A549 (cell line): ENCODE results near the gene CCR1. TPM values are rescaled to one million over a fixed set of nuclear protein-coding genes. Genes with fewer than 3 reads are reported as not detected.
A peak's percentile ranks its signal among the peaks of the same experiment; 100 is the strongest.

Experiments used
- ATAC-seq, 2 experiments: fragments of 200-7000 bp in 1 of 2; fragments of >200 bp in 1 of 2; cut with Nextera tagmentation in 1 of 2; cut with Tn5 transposase in 1 of 2; 3 replicates each; pipeline versions ENCODE4 v1.8.0 to v1.9.1; 2018 to 2020; ENCODE audit warnings: mild to moderate bottlenecking in 1 of 2, moderate library complexity in 1 of 2
- CTCF ChIA-PET: fragments of 300-600 bp; sonication (Branson Sonifier 250); formaldehyde crosslinking; extraction: SDS; loops from one replicate; lab custom pipeline; 2021; ENCODE audit warnings: antibody characterized with exemption, inconsistent platforms; lab: Yijun Ruan, JAX
- POLR2A ChIA-PET: fragments of 350-600 bp; formaldehyde crosslinking; extraction: SDS; loops from one replicate; lab custom pipeline; 2021; ENCODE audit warnings: antibody characterized with exemption, inconsistent platforms; lab: Yijun Ruan, JAX
- DNase-seq, 2 experiments: peaks; one replicate each; pipeline versions ENCODE4 v3.0.0 to v3.0.0-alpha.2; 2011 to 2016; ENCODE audit warnings: low read depth in 1 of 2, low spot score in 1 of 2
- FAIRE-seq: peaks from 2 replicates; lab custom pipeline; 2011; peaks lifted over from hg19 to GRCh38; lab: Jason Lieb, UNC
- H3K27ac ChIP-seq, 2 experiments: fragments of >200 bp; sonication (Bioruptor Twin); formaldehyde crosslinking; 3 replicates each; pipeline ENCODE4 v1.5.1; 2016 to 2017
- H3K4me1 ChIP-seq: fragments of >200 bp; sonication (Bioruptor Twin); formaldehyde crosslinking; 3 replicates; pipeline ENCODE4 v1.6.1; 2016
- H3K4me2 ChIP-seq: fragments of >200 bp; sonication (Bioruptor Twin); formaldehyde crosslinking; 3 replicates; pipeline ENCODE4 v1.6.1; 2016
- H3K4me3 ChIP-seq: fragments of >200 bp; sonication (Bioruptor Twin); formaldehyde crosslinking; 3 replicates; pipeline ENCODE4 v1.5.1; 2016
- H3K9me3 ChIP-seq: fragments of >200 bp; sonication (Bioruptor Twin); formaldehyde crosslinking; 3 replicates; pipeline ENCODE4 v1.6.1; 2016
- ATOH8 ChIP-seq: fragments of 250-450 bp; sonication (Bioruptor Pico); IDR thresholded peaks from 2 replicates; pipeline ENCODE4 v1.5.0; 2020; ENCODE audit warnings: low read depth, mild to moderate bottlenecking, moderate library complexity
- BHLHE40 ChIP-seq: IDR thresholded peaks from 2 replicates; pipeline ENCODE4 v1.6.1; 2012; ENCODE audit warnings: low read depth, low read length, inconsistent platforms
- CBX2 ChIP-seq: fragments of 200-600 bp; sonication (generic); IDR thresholded peaks from 2 replicates; pipeline ENCODE4 v1.6.1; 2016; ENCODE audit warnings: low read depth, mild to moderate bottlenecking, borderline replicate concordance
- CEBPB ChIP-seq, 2 experiments: fragments of >200 bp in 1 of 2; sonication (Bioruptor Twin) in 1 of 2; formaldehyde crosslinking in 1 of 2; IDR thresholded peaks; 2 replicates each; pipeline ENCODE4 v1.6.1; 2012 to 2016
- CHD2 ChIP-seq: fragments of 150-350 bp; IDR thresholded peaks from 2 replicates; pipeline ENCODE4 v1.6.1; 2014; ENCODE audit warnings: low read length; ENCODE audit not compliant: partially characterized antibody
- CHD4 ChIP-seq: fragments of 200-600 bp; sonication (generic); IDR thresholded peaks from 2 replicates; pipeline ENCODE4 v1.6.1; 2016; ENCODE audit warnings: antibody characterized with exemption, mild to moderate bottlenecking, borderline replicate concordance
- ELK1 ChIP-seq: fragments of 150-350 bp; IDR thresholded peaks from 2 replicates; pipeline ENCODE4 v1.6.1; 2014; ENCODE audit warnings: low read depth, mild to moderate bottlenecking, low read length
- ESRRA ChIP-seq: fragments of 150-350 bp; IDR thresholded peaks from 2 replicates; pipeline ENCODE4 v1.6.1; 2014; ENCODE audit warnings: mild to moderate bottlenecking, low read length, borderline replicate concordance
- FOXS1 ChIP-seq: fragments of 250-450 bp; sonication (Bioruptor Pico); IDR thresholded peaks from 2 replicates; pipeline ENCODE4 v1.5.0; 2020; ENCODE audit warnings: mild to moderate bottlenecking, moderate library complexity
- GATA3 ChIP-seq: IDR thresholded peaks from 2 replicates; pipeline ENCODE4 v1.6.1; 2012; ENCODE audit warnings: borderline replicate concordance
- HDAC2 ChIP-seq: fragments of 200-600 bp; sonication (generic); IDR thresholded peaks from 2 replicates; pipeline ENCODE4 v1.6.1; 2016
- HES2 ChIP-seq: fragments of >200 bp; sonication (Bioruptor Twin); formaldehyde crosslinking; IDR thresholded peaks from 2 replicates; pipeline ENCODE4 v1.6.1; 2016
- HEYL ChIP-seq: fragments of 250-450 bp; sonication (Bioruptor Pico); IDR thresholded peaks from 2 replicates; pipeline ENCODE4 v1.8.0; 2021; ENCODE audit warnings: mild to moderate bottlenecking, moderate library complexity
- HMGXB4 ChIP-seq: fragments of 250-450 bp; sonication (Bioruptor Pico); IDR thresholded peaks from 2 replicates; pipeline ENCODE4 v1.5.0; 2021; ENCODE audit warnings: mild to moderate bottlenecking, moderate library complexity, borderline replicate concordance
- HOXB13 ChIP-seq: fragments of 250-450 bp; sonication (Bioruptor Pico); IDR thresholded peaks from 2 replicates; pipeline ENCODE4 v1.5.0; 2020; ENCODE audit warnings: low read depth, mild to moderate bottlenecking, moderate library complexity
- KDM5A ChIP-seq: fragments of 200-600 bp; sonication (generic); IDR thresholded peaks from 2 replicates; pipeline ENCODE4 v1.6.1; 2016; ENCODE audit warnings: antibody characterized with exemption, mild to moderate bottlenecking
- MAX ChIP-seq: IDR thresholded peaks from 2 replicates; pipeline ENCODE4 v1.6.1; 2012
- MYC ChIP-seq: IDR thresholded peaks from 2 replicates; pipeline ENCODE4 v1.6.1; 2012; ENCODE audit warnings: mild to moderate bottlenecking, inconsistent platforms, low read length, improper control_type of control experiment, borderline replicate concordance
- NPAS2 ChIP-seq: fragments of 250-450 bp; sonication (Bioruptor Pico); IDR thresholded peaks from 2 replicates; pipeline ENCODE4 v1.8.0; 2022; ENCODE audit warnings: mild to moderate bottlenecking, moderate library complexity, borderline replicate concordance
- POLR2AphosphoS2 ChIP-seq: conservative IDR thresholded peaks from 2 replicates; pipeline ENCODE4 v1.6.1; 2012; ENCODE audit warnings: low read length, improper control_type of control experiment, inconsistent platforms
- RAD21 ChIP-seq, 2 experiments: fragments of >200 bp in 1 of 2; sonication (Bioruptor Twin) in 1 of 2; formaldehyde crosslinking in 1 of 2; IDR thresholded peaks in 1 of 2; conservative IDR thresholded peaks in 1 of 2; 2 replicates in 1 of 2; 3 replicates in 1 of 2; pipeline ENCODE4 v1.6.1; 2012 to 2018; ENCODE audit warnings: inconsistent platforms in 1 of 2
- RNF2 ChIP-seq: fragments of 200-600 bp; sonication (generic); IDR thresholded peaks from 2 replicates; pipeline ENCODE4 v1.6.1; 2016; ENCODE audit warnings: low read depth, mild to moderate bottlenecking, antibody characterized with exemption, moderate library complexity, borderline replicate concordance
- SMC3 ChIP-seq: fragments of >200 bp; sonication (Bioruptor Twin); formaldehyde crosslinking; IDR thresholded peaks from 3 replicates; pipeline ENCODE4 v1.6.1; 2018; ENCODE audit warnings: inconsistent platforms
- SREBF2 ChIP-seq: fragments of 450-650 bp; IDR thresholded peaks from 2 replicates; pipeline ENCODE4 v1.6.1; 2014; ENCODE audit warnings: mild to moderate bottlenecking, moderate library complexity
- TP53 ChIP-seq: fragments of 250-450 bp; sonication (Bioruptor Pico); IDR thresholded peaks from 2 replicates; pipeline ENCODE4 v1.5.0; 2021; ENCODE audit warnings: mild to moderate bottlenecking, moderate library complexity
- USF2 ChIP-seq: fragments of 450-650 bp; IDR thresholded peaks from 2 replicates; pipeline ENCODE4 v1.6.1; 2014; ENCODE audit warnings: antibody characterized with exemption
- ZFP36 ChIP-seq: fragments of 450-650 bp; IDR thresholded peaks from 2 replicates; pipeline ENCODE4 v1.6.1; 2014; ENCODE audit warnings: borderline replicate concordance; ENCODE audit not compliant: partially characterized antibody
- ZNF302 ChIP-seq: fragments of 250-450 bp; sonication (Bioruptor Pico); IDR thresholded peaks from 2 replicates; pipeline ENCODE4 v1.9.0; 2021; ENCODE audit warnings: inconsistent platforms, mild to moderate bottlenecking, moderate library complexity
- WGBS: methylation state at CpG from one replicate; pipeline ENCODE4 v1.1.6; 2017; ENCODE audit errors: missing lambda C conversion rate; 5-methylcytosine and 5-hydroxymethylcytosine counted together
- polyA plus RNA-seq, 4 experiments: library from polyadenylated mRNA; depleted of rRNA in 3 of 4; stranded (reverse); fragments of >200 nt; fragmentation: RNase III in 1 of 4; extraction: RNeasy Plus Mini Kit Qiagen cat#74134 plus additional on column Dnase treatment in 1 of 4; gene quantifications; 2 replicates in 3 of 4; 3 replicates in 1 of 4; pipeline ENCODE4 v1.2.3, GENCODE V29; 2011 to 2017

Gene CCR1
- polyA plus RNA-seq, 2 of the 4 experiments (the other 2 are of a cell fraction), result 0.03 TPM; not detected in 1

- TF ChIP-seq ZNF302 (no peak), CHD2 (no peak), CEBPB (IDR thresholded peaks at IDR 0.05) (no peak), HEYL (CRISPR knock-in tag) (no peak), ATOH8 (CRISPR knock-in tag) (no peak), CBX2 (no peak), CHD4 (no peak), ZFP36 (no peak), HDAC2 (no peak), RAD21 (conservative IDR thresholded peaks at IDR 0.05 in 1 of 2, IDR thresholded peaks at IDR 0.05 in 1 of 2) (no peak), MAX (no peak), GATA3 (no peak), KDM5A (no peak), USF2 (no peak), TP53 (CRISPR knock-in tag) (no peak), ESRRA (no peak), POLR2AphosphoS2 (no peak), RNF2 (no peak)
- Histone ChIP-seq H3K27ac (no peak overlapping the region), H3K4me3 (no peak overlapping the region), H3K4me2 (no peak overlapping the region), H3K4me1 (no peaks in the 10 kb centered on the region), H3K9me3 (peaks cover 3% of the 10 kb centered on the region; the same call in 1 of the 3 replicates)
- 47% methylated on average over 8 of the region's 10 CpGs for WGBS
- FAIRE-seq (no peak), DNase-seq (no peak), ATAC-seq (no peak)
- POLR2A ChIA-PET, result no interaction called here
- CTCF ChIA-PET, result no interaction called here
These were observed 19.4 kb downstream of the CCR1 start for GRCh38 chr3:46188708-46189107.

- no peak overlapping the region for H3K27ac ChIP-seq
- TF ChIP-seq ZFP36, result no peak
- TF ChIP-seq CEBPB (IDR thresholded peaks at IDR 0.05), result no peak
- TF ChIP-seq SREBF2, result no peak
- no peak for TF ChIP-seq FOXS1 (CRISPR knock-in tag)
- no peak for TF ChIP-seq ELK1
- TF ChIP-seq HOXB13 (CRISPR knock-in tag), result no peak
- no peak for TF ChIP-seq HMGXB4 (CRISPR knock-in tag)
- TF ChIP-seq NPAS2 (CRISPR knock-in tag), result no peak
- TF ChIP-seq CBX2, result no peak
- TF ChIP-seq HES2, result no peak
- no peak for TF ChIP-seq MYC
- TF ChIP-seq SMC3, result no peak
- TF ChIP-seq BHLHE40, result no peak
- TF ChIP-seq, all 56 proteins: peak for 0
- FAIRE-seq, result no peak
- WGBS, result 25% methylated on average over 2 of the region's 2 CpGs
- POLR2A ChIA-PET, result no interaction called here
- peak in 1 of 2 experiments; percentile 5 for DNase-seq
- H3K4me3 ChIP-seq, result no peak overlapping the region
- ATAC-seq, result peak in 1 of 2 experiments; percentile 39; a peak in 1 of 6 replicates
- no peak overlapping the region for H3K4me2 ChIP-seq
- CTCF ChIA-PET, result no interaction called here
- no peaks in the 10 kb centered on the region for H3K4me1 ChIP-seq
- no peaks in the 10 kb centered on the region for H3K9me3 ChIP-seq
These were observed 20.2 kb downstream of the CCR1 start for GRCh38 chr3:46187876-46188275.
